SK-N-MC (cell line): ENCODE measurements around the gene TTLL1.

Experiments used
- EZH2 ChIP-seq: fragments of 200-600 bp; sonication (generic); IDR thresholded peaks from one replicate; pipeline ENCODE4 v1.6.1; 2017; ENCODE audit warnings: antibody characterized with exemption
- POLR2AphosphoS5 ChIP-seq: IDR thresholded peaks from 2 replicates; pipeline ENCODE4 v1.6.1; 2012; ENCODE audit warnings: mild to moderate bottlenecking, low read depth, low read length, borderline replicate concordance

DNA sequence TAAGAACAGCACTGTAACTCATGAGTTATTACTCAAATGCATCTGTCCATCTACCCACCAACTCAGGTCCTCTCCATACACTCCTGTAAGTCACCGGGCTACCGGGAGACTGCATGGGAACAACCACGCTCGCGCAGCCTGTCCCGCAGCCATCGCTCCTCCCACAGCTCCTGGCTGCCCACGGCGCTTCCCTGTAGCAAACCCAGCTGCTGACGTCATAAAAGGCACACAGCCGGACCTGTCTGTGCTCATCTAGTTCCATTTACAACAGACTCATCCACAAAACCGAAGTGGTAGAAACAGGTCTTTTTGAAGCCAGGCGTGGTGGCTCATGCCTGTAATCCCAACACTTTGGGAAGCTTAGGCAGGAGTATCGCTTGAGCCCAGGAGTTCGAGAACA, 50.9 kb downstream of the TTLL1 start:
- TF ChIP-seq EZH2 (no peak), POLR2AphosphoS5 (no peak)
